GM12864 (cell line): ENCODE measurements around the gene OR2AG2.

Experiments used
- DNase-seq: peaks from one replicate; pipeline ENCODE4 v3.0.0-alpha.2; 2011; ENCODE audit warnings: low read depth
- H3K4me3 ChIP-seq: 2 replicates; pipeline ENCODE4 v1.5.1; 2011; ENCODE audit warnings: mild to moderate bottlenecking, low read depth, low read length, control low read depth
- CTCF ChIP-seq: IDR thresholded peaks from 2 replicates; pipeline ENCODE4 v1.5.1; 2011; ENCODE audit warnings: low read depth, mild to moderate bottlenecking, moderate library complexity, low read length, control low read depth, inconsistent platforms; ENCODE audit errors: missing control alignments

The OR2AG2 gene

GRCh38 chr11:6794639-6795038 is 22.9 kb upstream of the OR2AG2 start:
- H3K4me3 ChIP-seq, result no peak overlapping the region
- no peak for TF ChIP-seq CTCF
- no peak for DNase-seq

GRCh38 chr11:6790546-6790945 is 18.8 kb upstream of the OR2AG2 start:
- no peak for DNase-seq
- H3K4me3 ChIP-seq, result no peak overlapping the region
- TF ChIP-seq CTCF, result no peak

GRCh38 chr11:6782720-6783119 is 10.9 kb upstream of the OR2AG2 start, which contains the start of gene OR2AG1:
TSS of gene OR2AG1 (plus strand) at chr11:6783020. CDS start at chr11:6785038, 2,018 bp downstream.
- TF ChIP-seq CTCF, result no peak
- no peak for DNase-seq
- no peak within 1 kb of the TSS for H3K4me3 ChIP-seq

- DNase-seq, result no peak
- TF ChIP-seq CTCF, result no peak
- no peak overlapping the region for H3K4me3 ChIP-seq
Observed at GRCh38 chr11:6780829-6781228, 9.1 kb upstream of the OR2AG2 start.

GRCh38 chr11:6778518-6778917 is 6.7 kb upstream of the OR2AG2 start:
- TF ChIP-seq CTCF, result no peak
- no peak for DNase-seq
- H3K4me3 ChIP-seq, result no peak overlapping the region

- H3K4me3 ChIP-seq, result no peak overlapping the region
- no peak for DNase-seq
- TF ChIP-seq CTCF, result peak; percentile 60
Observed at GRCh38 chr11:6757373-6757967, 14.3 kb downstream of the OR2AG2 start.

- no peak overlapping the region for H3K4me3 ChIP-seq
- DNase-seq, result no peak
- no peak for TF ChIP-seq CTCF
Observed at GRCh38 chr11:6755953-6756347, 15.8 kb downstream of the OR2AG2 start.
